WTC11 (cell line): ENCODE data around the gene TST.

Experiments used
- FOXP1 ChIP-seq: sonication (generic); formaldehyde crosslinking; IDR thresholded peaks from 2 replicates; pipeline ENCODE4 v1.8.0; 2022; ENCODE audit warnings: missing genetic modification reagents, mild to moderate bottlenecking, moderate library complexity, borderline replicate concordance
- GABPB1 ChIP-seq: sonication (generic); formaldehyde crosslinking; IDR thresholded peaks from 2 replicates; pipeline ENCODE4 v1.8.1; 2023; ENCODE audit warnings: mild to moderate bottlenecking, missing genetic modification reagents
- NFATC4 ChIP-seq: fragments of 250-450 bp; sonication (Bioruptor Pico); IDR thresholded peaks from 2 replicates; pipeline ENCODE4 v1.9.0; 2021; ENCODE audit warnings: mild to moderate bottlenecking
- NR2C2 ChIP-seq: sonication (generic); formaldehyde crosslinking; IDR thresholded peaks from 2 replicates; pipeline ENCODE4 v1.8.0; 2022; ENCODE audit warnings: mild to moderate bottlenecking, missing genetic modification reagents
- PRRX2 ChIP-seq: fragments of 250-450 bp; sonication (Bioruptor Pico); IDR thresholded peaks from 2 replicates; pipeline ENCODE4 v1.8.0; 2021; ENCODE audit warnings: mild to moderate bottlenecking
- TEAD1 ChIP-seq: sonication (generic); formaldehyde crosslinking; IDR thresholded peaks from 2 replicates; pipeline ENCODE4 v1.8.0; 2022; ENCODE audit warnings: mild to moderate bottlenecking, missing genetic modification reagents
- ZNF138 ChIP-seq: sonication (generic); formaldehyde crosslinking; conservative IDR thresholded peaks from 2 replicates; pipeline ENCODE4 v1.8.1; 2022; ENCODE audit warnings: mild to moderate bottlenecking, moderate library complexity, missing genetic modification reagents
- TF ChIP-seq, protein P1 (sequence below): sonication (generic); formaldehyde crosslinking; IDR thresholded peaks from 2 replicates; pipeline ENCODE4 v1.8.1; 2023; ENCODE audit warnings: mild to moderate bottlenecking, missing genetic modification reagents
- TF ChIP-seq, protein P2 (sequence below): sonication (generic); formaldehyde crosslinking; IDR thresholded peaks from 2 replicates; pipeline ENCODE4 v1.8.1; 2022; ENCODE audit warnings: mild to moderate bottlenecking, moderate library complexity, missing genetic modification reagents
- TF ChIP-seq, protein P3 (sequence below): sonication (generic); formaldehyde crosslinking; conservative IDR thresholded peaks from 2 replicates; pipeline ENCODE4 v1.8.1; 2022; ENCODE audit warnings: mild to moderate bottlenecking, missing genetic modification reagents
- TF ChIP-seq, protein P4 (sequence below): sonication (generic); formaldehyde crosslinking; IDR thresholded peaks from 2 replicates; pipeline ENCODE4 v1.8.1; 2023; ENCODE audit warnings: mild to moderate bottlenecking, missing genetic modification reagents, borderline replicate concordance
- TF ChIP-seq, protein P5 (sequence below): fragments of 200-600 bp; IDR thresholded peaks from 2 replicates; pipeline ENCODE4 v1.8.0; 2022; ENCODE audit warnings: antibody characterized with exemption

DNA sequence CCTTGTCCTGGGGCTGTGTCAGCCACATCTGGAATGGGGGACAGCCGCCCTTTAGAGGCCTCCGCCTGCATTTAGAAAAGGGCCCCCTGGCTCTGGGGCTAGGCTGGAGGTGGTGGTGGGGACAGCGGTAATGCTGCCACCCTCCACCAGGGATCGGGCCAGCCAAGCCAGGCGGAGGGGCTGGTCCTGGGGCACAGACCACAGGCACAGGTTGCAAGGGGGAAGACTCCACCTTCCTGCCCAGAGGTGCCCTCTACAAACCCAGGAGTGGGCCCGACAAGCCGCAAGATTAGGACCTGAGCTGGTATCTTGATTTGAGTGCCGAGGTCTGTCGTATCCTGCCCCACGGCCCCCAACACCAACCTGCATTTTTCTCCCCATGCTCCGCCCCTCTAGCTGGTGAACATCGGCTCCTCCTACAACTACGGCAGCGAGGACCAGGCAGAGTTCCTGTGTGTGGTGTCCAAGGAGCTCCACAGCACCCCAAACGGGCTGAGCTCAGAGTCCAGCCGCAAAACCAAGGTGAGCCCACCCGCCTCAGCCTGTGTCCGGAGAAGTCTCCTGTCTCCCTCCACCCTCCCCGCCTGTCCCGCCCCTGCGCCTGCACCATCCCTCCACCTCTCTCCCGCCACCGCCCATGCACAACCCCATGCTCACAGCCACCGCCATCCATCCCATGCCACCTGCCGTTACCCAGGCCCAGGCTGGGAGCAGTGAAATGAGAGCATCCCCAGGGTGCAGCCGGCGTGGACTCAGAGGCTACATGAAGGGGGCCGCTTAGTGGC is 39.9 kb upstream of the TST start:
- TF ChIP-seq NFATC4 (no peak), ZNF138 (CRISPR knock-in tag) (no peak), TEAD1 (CRISPR knock-in tag) (no peak), GABPB1 (no peak), PRRX2 (CRISPR knock-in tag) (no peak), FOXP1 (CRISPR knock-in tag) (no peak), NR2C2 (CRISPR knock-in tag) (no peak)
- TF ChIP-seq, protein P1, sequence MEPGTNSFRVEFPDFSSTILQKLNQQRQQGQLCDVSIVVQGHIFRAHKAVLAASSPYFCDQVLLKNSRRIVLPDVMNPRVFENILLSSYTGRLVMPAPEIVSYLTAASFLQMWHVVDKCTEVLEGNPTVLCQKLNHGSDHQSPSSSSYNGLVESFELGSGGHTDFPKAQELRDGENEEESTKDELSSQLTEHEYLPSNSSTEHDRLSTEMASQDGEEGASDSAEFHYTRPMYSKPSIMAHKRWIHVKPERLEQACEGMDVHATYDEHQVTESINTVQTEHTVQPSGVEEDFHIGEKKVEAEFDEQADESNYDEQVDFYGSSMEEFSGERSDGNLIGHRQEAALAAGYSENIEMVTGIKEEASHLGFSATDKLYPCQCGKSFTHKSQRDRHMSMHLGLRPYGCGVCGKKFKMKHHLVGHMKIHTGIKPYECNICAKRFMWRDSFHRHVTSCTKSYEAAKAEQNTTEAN, result no peak
- TF ChIP-seq, protein P2, sequence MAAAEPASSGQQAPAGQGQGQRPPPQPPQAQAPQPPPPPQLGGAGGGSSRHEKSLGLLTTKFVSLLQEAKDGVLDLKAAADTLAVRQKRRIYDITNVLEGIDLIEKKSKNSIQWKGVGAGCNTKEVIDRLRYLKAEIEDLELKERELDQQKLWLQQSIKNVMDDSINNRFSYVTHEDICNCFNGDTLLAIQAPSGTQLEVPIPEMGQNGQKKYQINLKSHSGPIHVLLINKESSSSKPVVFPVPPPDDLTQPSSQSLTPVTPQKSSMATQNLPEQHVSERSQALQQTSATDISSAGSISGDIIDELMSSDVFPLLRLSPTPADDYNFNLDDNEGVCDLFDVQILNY (CRISPR knock-in tag), result no peak
- TF ChIP-seq, protein P3, sequence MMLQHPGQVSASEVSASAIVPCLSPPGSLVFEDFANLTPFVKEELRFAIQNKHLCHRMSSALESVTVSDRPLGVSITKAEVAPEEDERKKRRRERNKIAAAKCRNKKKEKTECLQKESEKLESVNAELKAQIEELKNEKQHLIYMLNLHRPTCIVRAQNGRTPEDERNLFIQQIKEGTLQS, result no peak
- TF ChIP-seq, protein P4, sequence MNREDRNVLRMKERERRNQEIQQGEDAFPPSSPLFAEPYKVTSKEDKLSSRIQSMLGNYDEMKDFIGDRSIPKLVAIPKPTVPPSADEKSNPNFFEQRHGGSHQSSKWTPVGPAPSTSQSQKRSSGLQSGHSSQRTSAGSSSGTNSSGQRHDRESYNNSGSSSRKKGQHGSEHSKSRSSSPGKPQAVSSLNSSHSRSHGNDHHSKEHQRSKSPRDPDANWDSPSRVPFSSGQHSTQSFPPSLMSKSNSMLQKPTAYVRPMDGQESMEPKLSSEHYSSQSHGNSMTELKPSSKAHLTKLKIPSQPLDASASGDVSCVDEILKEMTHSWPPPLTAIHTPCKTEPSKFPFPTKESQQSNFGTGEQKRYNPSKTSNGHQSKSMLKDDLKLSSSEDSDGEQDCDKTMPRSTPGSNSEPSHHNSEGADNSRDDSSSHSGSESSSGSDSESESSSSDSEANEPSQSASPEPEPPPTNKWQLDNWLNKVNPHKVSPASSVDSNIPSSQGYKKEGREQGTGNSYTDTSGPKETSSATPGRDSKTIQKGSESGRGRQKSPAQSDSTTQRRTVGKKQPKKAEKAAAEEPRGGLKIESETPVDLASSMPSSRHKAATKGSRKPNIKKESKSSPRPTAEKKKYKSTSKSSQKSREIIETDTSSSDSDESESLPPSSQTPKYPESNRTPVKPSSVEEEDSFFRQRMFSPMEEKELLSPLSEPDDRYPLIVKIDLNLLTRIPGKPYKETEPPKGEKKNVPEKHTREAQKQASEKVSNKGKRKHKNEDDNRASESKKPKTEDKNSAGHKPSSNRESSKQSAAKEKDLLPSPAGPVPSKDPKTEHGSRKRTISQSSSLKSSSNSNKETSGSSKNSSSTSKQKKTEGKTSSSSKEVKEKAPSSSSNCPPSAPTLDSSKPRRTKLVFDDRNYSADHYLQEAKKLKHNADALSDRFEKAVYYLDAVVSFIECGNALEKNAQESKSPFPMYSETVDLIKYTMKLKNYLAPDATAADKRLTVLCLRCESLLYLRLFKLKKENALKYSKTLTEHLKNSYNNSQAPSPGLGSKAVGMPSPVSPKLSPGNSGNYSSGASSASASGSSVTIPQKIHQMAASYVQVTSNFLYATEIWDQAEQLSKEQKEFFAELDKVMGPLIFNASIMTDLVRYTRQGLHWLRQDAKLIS (CRISPR knock-in tag), result no peak
- TF ChIP-seq, protein P5, sequence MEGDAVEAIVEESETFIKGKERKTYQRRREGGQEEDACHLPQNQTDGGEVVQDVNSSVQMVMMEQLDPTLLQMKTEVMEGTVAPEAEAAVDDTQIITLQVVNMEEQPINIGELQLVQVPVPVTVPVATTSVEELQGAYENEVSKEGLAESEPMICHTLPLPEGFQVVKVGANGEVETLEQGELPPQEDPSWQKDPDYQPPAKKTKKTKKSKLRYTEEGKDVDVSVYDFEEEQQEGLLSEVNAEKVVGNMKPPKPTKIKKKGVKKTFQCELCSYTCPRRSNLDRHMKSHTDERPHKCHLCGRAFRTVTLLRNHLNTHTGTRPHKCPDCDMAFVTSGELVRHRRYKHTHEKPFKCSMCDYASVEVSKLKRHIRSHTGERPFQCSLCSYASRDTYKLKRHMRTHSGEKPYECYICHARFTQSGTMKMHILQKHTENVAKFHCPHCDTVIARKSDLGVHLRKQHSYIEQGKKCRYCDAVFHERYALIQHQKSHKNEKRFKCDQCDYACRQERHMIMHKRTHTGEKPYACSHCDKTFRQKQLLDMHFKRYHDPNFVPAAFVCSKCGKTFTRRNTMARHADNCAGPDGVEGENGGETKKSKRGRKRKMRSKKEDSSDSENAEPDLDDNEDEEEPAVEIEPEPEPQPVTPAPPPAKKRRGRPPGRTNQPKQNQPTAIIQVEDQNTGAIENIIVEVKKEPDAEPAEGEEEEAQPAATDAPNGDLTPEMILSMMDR, result no peak
